Fibroblast of lung (primary cell): ENCODE data around the gene PODXL2.

Experiments used
- CTCF ChIP-seq, 2 donors: IDR thresholded peaks in 1 of 2; conservative IDR thresholded peaks in 1 of 2; 1 replicate in 1 of 2; 2 replicates in 1 of 2; pipeline ENCODE4 v1.5.1; 2011 to 2012; ENCODE audit warnings: low read length in 2 of 2, control low read depth in 1 of 2, inconsistent platforms in 1 of 2, low read depth in 1 of 2, mild to moderate bottlenecking in 1 of 2
- EZH2 ChIP-seq: IDR thresholded peaks from 2 replicates; pipeline ENCODE4 v1.5.1; 2012; ENCODE audit warnings: low read length, control low read depth, mild to moderate bottlenecking; ENCODE audit errors: missing control alignments

- TF ChIP-seq CTCF (conservative IDR thresholded peaks at IDR 0.05 in 1 of 2, IDR thresholded peaks at IDR 0.05 in 1 of 2; ENCODE audit: low read depth in 1 of 2, low read length in 2 of 2) (no peak), EZH2 (no peak)
Observed at GRCh38 chr3:127585813-127586413, 43.1 kb upstream of the PODXL2 start.
